ENCODE measurements around the gene C6orf132.
A peak's percentile ranks its signal among the peaks of the same experiment; 100 is the strongest.
"Not testable (repeated sequence)": the region's sequence is repeated elsewhere in the genome, so short reads cannot be mapped to it uniquely, and the experiment has no call there.

Gene C6orf132

GRCh38 chr6:42162384-42162783 lies 20.0 kb upstream of the C6orf132 start:
- DNase-seq: no peak

- no peak for DNase-seq
Observed at GRCh38 chr6:42159431-42160024, 17.1 kb upstream of the C6orf132 start.

- DNase-seq: no peak
Observed at GRCh38 chr6:42158631-42159030, 16.2 kb upstream of the C6orf132 start.

GRCh38 chr6:42158011-42158410 lies 15.6 kb upstream of the C6orf132 start:
- DNase-seq: no peak

GRCh38 chr6:42156638-42157037 lies 14.2 kb upstream of the C6orf132 start:
- no peak for DNase-seq

GRCh38 chr6:42155293-42155692 lies 12.9 kb upstream of the C6orf132 start:
- no peak for DNase-seq

- DNase-seq: no peak
Observed at GRCh38 chr6:42154461-42155209, 12.2 kb upstream of the C6orf132 start.

GRCh38 chr6:42153921-42154320 lies 11.5 kb upstream of the C6orf132 start:
- DNase-seq: no peak

- not testable (repeated sequence) for DNase-seq
Observed at GRCh38 chr6:42152528-42153213, 10.3 kb upstream of the C6orf132 start.

GRCh38 chr6:42152024-42152423 lies 9.6 kb upstream of the C6orf132 start:
- DNase-seq: no peak

- no peak for DNase-seq
Observed at GRCh38 chr6:42150254-42150653, 7.8 kb upstream of the C6orf132 start.

GRCh38 chr6:42148058-42148457 lies 5.6 kb upstream of the C6orf132 start:
- no peak for DNase-seq

GRCh38 chr6:42147138-42147562 lies 4.7 kb upstream of the C6orf132 start:
- no peak for DNase-seq

GRCh38 chr6:42141603-42142117 lies 760 bp downstream of the C6orf132 start:
- no peak for DNase-seq

GRCh38 chr6:42140756-42141602 lies 1.4 kb downstream of the C6orf132 start:
- no peak for DNase-seq

- peak in 1 of 2 donors; percentile 44 for DNase-seq
Observed at GRCh38 chr6:42140032-42140431, 2.4 kb downstream of the C6orf132 start.

- no peak for DNase-seq
Observed at GRCh38 chr6:42138630-42139619, 3.5 kb downstream of the C6orf132 start.

- no peak for DNase-seq
Observed at GRCh38 chr6:42138190-42138589, 4.2 kb downstream of the C6orf132 start.

- DNase-seq: no peak
Observed at GRCh38 chr6:42137194-42137753, 5.1 kb downstream of the C6orf132 start.

- peak in 1 of 2 donors; percentile 20 for DNase-seq
Observed at GRCh38 chr6:42136508-42137193, 5.8 kb downstream of the C6orf132 start.

GRCh38 chr6:42135722-42136121 lies 6.7 kb downstream of the C6orf132 start:
- DNase-seq: no peak
